ENCODE data around the gene NHERF2. TPM values are rescaled to one million over a fixed set of nuclear protein-coding genes. Genes with fewer than 3 reads are reported as not detected.

The NHERF2 gene
- polyA plus RNA-seq, 2 of the 4 experiments (the other 2 are of a cell fraction) = 32.3 to 35.0 TPM

- TF ChIP-seq RFX5 (IDR thresholded peaks at IDR 0.05) (no peak), SMC3 (IDR thresholded peaks at IDR 0.05) (no peak), HOXB5 (CRISPR knock-in tag; IDR thresholded peaks at IDR 0.05) (no peak), FOSL2 (IDR thresholded peaks at IDR 0.05) (no peak), FOSL2 (CRISPR knock-in tag; IDR thresholded peaks at IDR 0.05) (no peak), TFCP2L1 (CRISPR knock-in tag; IDR thresholded peaks at IDR 0.05) (no peak), HOXB13 (CRISPR knock-in tag; IDR thresholded peaks at IDR 0.05; ENCODE audit: low read depth) (no peak)
These were observed 47.4 kb downstream of the NHERF2 start (continued) for GRCh38 chr16:2074071-2074470.

DNA sequence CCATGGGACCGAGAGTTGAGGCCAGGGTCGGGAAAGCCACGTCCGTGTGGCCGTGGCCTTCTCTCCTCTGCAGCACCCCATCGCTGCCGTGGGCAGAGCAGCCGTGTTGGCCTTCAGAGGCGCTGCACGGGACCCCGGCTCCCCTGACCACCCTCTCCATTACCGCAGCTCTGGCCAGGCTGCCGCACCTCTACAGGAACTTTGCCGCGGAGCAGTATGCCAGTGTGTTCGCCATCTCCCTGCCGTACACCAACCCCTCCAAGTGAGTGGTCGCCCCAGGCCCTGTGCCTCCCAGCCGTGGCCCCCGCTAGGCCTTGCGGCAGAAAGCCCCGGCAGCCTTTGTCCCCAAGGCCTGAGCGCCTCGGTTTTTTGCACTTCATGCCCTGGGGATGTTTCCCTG is 48.9 kb downstream of the NHERF2 start:
- DNase-seq (ENCODE audit: low read depth in 1 of 2, low spot score in 1 of 2) (no peak), FAIRE-seq (no peak), ATAC-seq (no peak)
- Histone ChIP-seq H3K27ac (no peak overlapping the region), H3K4me2 (no peak overlapping the region), H3K4me3 (no peak overlapping the region), H3K9me3 (no peaks in the 10 kb centered on the region), H3K4me1 (no peaks in the 10 kb centered on the region)
- WGBS (ENCODE audit: missing lambda C conversion rate) = 96% methylated on average over 24 of the region's 24 CpGs
- ChIA-PET CTCF (interaction anchor here (0.7 to 4.2 kb wide), 4 partner anchors 16 to 77 kb away, joined by 3 to 15 read pairs (median 4); no protein-coding TSS in a partner anchor), POLR2A (interaction anchor here (0.7 kb wide), 1 partner anchor 65 kb away, joined by 7 read pairs; no protein-coding TSS in a partner anchor)
- TF ChIP-seq FOSL2 (IDR thresholded peaks at IDR 0.05) = no peak
- no peak for TF ChIP-seq FOSL2 (CRISPR knock-in tag; IDR thresholded peaks at IDR 0.05)
- no peak for TF ChIP-seq CBX2 (IDR thresholded peaks at IDR 0.05; ENCODE audit: borderline replicate concordance, low read depth)
- TF ChIP-seq FOSB (CRISPR knock-in tag; IDR thresholded peaks at IDR 0.05) = no peak
- no peak for TF ChIP-seq FOXS1 (CRISPR knock-in tag; IDR thresholded peaks at IDR 0.05)
- TF ChIP-seq, protein P1, sequence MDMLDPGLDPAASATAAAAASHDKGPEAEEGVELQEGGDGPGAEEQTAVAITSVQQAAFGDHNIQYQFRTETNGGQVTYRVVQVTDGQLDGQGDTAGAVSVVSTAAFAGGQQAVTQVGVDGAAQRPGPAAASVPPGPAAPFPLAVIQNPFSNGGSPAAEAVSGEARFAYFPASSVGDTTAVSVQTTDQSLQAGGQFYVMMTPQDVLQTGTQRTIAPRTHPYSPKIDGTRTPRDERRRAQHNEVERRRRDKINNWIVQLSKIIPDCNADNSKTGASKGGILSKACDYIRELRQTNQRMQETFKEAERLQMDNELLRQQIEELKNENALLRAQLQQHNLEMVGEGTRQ (IDR thresholded peaks at IDR 0.05) = no peak
- no peak for TF ChIP-seq CTCF (IDR thresholded peaks at IDR 0.05)
- no peak for TF ChIP-seq PBX3 (IDR thresholded peaks at IDR 0.05)
- TF ChIP-seq JUN (IDR thresholded peaks at IDR 0.05) = no peak
- TF ChIP-seq, protein P2, sequence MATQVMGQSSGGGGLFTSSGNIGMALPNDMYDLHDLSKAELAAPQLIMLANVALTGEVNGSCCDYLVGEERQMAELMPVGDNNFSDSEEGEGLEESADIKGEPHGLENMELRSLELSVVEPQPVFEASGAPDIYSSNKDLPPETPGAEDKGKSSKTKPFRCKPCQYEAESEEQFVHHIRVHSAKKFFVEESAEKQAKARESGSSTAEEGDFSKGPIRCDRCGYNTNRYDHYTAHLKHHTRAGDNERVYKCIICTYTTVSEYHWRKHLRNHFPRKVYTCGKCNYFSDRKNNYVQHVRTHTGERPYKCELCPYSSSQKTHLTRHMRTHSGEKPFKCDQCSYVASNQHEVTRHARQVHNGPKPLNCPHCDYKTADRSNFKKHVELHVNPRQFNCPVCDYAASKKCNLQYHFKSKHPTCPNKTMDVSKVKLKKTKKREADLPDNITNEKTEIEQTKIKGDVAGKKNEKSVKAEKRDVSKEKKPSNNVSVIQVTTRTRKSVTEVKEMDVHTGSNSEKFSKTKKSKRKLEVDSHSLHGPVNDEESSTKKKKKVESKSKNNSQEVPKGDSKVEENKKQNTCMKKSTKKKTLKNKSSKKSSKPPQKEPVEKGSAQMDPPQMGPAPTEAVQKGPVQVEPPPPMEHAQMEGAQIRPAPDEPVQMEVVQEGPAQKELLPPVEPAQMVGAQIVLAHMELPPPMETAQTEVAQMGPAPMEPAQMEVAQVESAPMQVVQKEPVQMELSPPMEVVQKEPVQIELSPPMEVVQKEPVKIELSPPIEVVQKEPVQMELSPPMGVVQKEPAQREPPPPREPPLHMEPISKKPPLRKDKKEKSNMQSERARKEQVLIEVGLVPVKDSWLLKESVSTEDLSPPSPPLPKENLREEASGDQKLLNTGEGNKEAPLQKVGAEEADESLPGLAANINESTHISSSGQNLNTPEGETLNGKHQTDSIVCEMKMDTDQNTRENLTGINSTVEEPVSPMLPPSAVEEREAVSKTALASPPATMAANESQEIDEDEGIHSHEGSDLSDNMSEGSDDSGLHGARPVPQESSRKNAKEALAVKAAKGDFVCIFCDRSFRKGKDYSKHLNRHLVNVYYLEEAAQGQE (IDR thresholded peaks at IDR 0.05) = no peak
- no peak for TF ChIP-seq EHMT2 (IDR thresholded peaks at IDR 0.05; ENCODE audit: low read depth)
- no peak for TF ChIP-seq ESRRA (IDR thresholded peaks at IDR 0.05; ENCODE audit: borderline replicate concordance, low read length)
- TF ChIP-seq NFE2L2 (conservative IDR thresholded peaks at IDR 0.05; ENCODE audit: low read length) = no peak
